HEK293 (cell line): ENCODE measurements around the gene ABI3BP.

ENCODE experiments used
- ATF2 ChIP-seq: fragments of 450-650 bp; formaldehyde crosslinking; IDR thresholded peaks from 2 replicates; pipeline ENCODE4 v1.5.1; 2016; ENCODE audit warnings: missing biosample characterization, missing genetic modification characterization, low read depth
- BCL6B ChIP-seq: fragments of 450-650 bp; formaldehyde crosslinking; IDR thresholded peaks from 2 replicates; pipeline ENCODE4 v1.5.1; 2017; ENCODE audit warnings: missing biosample characterization, missing genetic modification characterization
- CTCF ChIP-seq: fragments of 450-650 bp; formaldehyde crosslinking; IDR thresholded peaks from 2 replicates; pipeline ENCODE4 v1.5.1; 2016; ENCODE audit warnings: missing biosample characterization, missing genetic modification characterization
- HOXA7 ChIP-seq: sonication (generic); formaldehyde crosslinking; IDR thresholded peaks from 2 replicates; pipeline ENCODE4 v1.8.1; 2022; ENCODE audit warnings: missing genetic modification reagents, borderline replicate concordance
- ZFHX2 ChIP-seq: fragments of 450-650 bp; formaldehyde crosslinking; conservative IDR thresholded peaks from 2 replicates; pipeline ENCODE4 v1.5.1; 2016; ENCODE audit warnings: missing biosample characterization, missing genetic modification characterization
- ZNF16 ChIP-seq: fragments of 450-650 bp; formaldehyde crosslinking; IDR thresholded peaks from 2 replicates; pipeline ENCODE4 v1.5.1; 2016; ENCODE audit warnings: low read depth, missing biosample characterization, missing genetic modification characterization
- ZNF274 ChIP-seq, 2 experiments: fragments of 200-500 bp in 1 of 2; fragments of 450-650 bp in 1 of 2; sonication (Bioruptor generic) in 1 of 2; formaldehyde crosslinking in 1 of 2; IDR thresholded peaks; 2 replicates each; pipeline versions ENCODE4 v1.5.1 to v1.6.1; 2014 to 2016; ENCODE audit warnings: borderline replicate concordance in 1 of 2, inconsistent platforms in 1 of 2, low read length in 1 of 2, missing biosample characterization in 1 of 2, missing genetic modification characterization in 1 of 2
- ZNF280C ChIP-seq: fragments of 450-650 bp; formaldehyde crosslinking; IDR thresholded peaks from 2 replicates; pipeline ENCODE4 v1.5.1; 2016; ENCODE audit warnings: missing biosample characterization, missing genetic modification characterization
- ZNF280D ChIP-seq: fragments of 450-650 bp; formaldehyde crosslinking; IDR thresholded peaks from 2 replicates; pipeline ENCODE4 v1.5.1; 2016; ENCODE audit warnings: missing biosample characterization, missing genetic modification characterization
- ZNF514 ChIP-seq: fragments of 450-650 bp; formaldehyde crosslinking; IDR thresholded peaks from 2 replicates; pipeline ENCODE4 v1.5.1; 2016; ENCODE audit warnings: missing biosample characterization, missing genetic modification characterization
- ZNF776 ChIP-seq: fragments of 450-650 bp; formaldehyde crosslinking; IDR thresholded peaks from 2 replicates; pipeline ENCODE4 v1.5.0; 2017; ENCODE audit warnings: missing biosample characterization, missing genetic modification characterization, borderline replicate concordance

GRCh38 chr3:100975714-100976113 lies 17.5 kb downstream of the ABI3BP start:
- no peak for TF ChIP-seq ZNF274 (IDR thresholded peaks at IDR 0.05; ENCODE audit: low read length)
- no peak for TF ChIP-seq ZNF274 (tag by site-specific recombination; IDR thresholded peaks at IDR 0.05; ENCODE audit: borderline replicate concordance)
- TF ChIP-seq ZFHX2 (tag by site-specific recombination): no peak
- TF ChIP-seq HOXA7 (CRISPR knock-in tag): no peak
- no peak for TF ChIP-seq CTCF (tag by site-specific recombination)
- TF ChIP-seq ZNF16 (tag by site-specific recombination): no peak
- no peak for TF ChIP-seq ZNF776 (tag by site-specific recombination)
- TF ChIP-seq ZNF280C (tag by site-specific recombination): no peak
- TF ChIP-seq ATF2: no peak
- TF ChIP-seq ZNF280D (tag by site-specific recombination): no peak
- no peak for TF ChIP-seq BCL6B (tag by site-specific recombination)
- TF ChIP-seq ZNF514: no peak
